ENCODE results near the gene SMIM35. TPM values are rescaled to one million over a fixed set of nuclear protein-coding genes. Genes with fewer than 3 reads are reported as not detected.
"Not testable (repeated sequence)": the region's sequence is repeated elsewhere in the genome, so short reads cannot be mapped to it uniquely, and the experiment has no call there.

SMIM35 gene
- total RNA-seq, 2 donors from 2014 or later = not detected

GRCh38 chr11:118012083-118012669 is 74.6 kb downstream of the SMIM35 start:
- ATAC-seq = peak; percentile 35 to 80
- DNase-seq = no peak
- intact Hi-C loops (cut with DNase I) = no loop called here

DNA sequence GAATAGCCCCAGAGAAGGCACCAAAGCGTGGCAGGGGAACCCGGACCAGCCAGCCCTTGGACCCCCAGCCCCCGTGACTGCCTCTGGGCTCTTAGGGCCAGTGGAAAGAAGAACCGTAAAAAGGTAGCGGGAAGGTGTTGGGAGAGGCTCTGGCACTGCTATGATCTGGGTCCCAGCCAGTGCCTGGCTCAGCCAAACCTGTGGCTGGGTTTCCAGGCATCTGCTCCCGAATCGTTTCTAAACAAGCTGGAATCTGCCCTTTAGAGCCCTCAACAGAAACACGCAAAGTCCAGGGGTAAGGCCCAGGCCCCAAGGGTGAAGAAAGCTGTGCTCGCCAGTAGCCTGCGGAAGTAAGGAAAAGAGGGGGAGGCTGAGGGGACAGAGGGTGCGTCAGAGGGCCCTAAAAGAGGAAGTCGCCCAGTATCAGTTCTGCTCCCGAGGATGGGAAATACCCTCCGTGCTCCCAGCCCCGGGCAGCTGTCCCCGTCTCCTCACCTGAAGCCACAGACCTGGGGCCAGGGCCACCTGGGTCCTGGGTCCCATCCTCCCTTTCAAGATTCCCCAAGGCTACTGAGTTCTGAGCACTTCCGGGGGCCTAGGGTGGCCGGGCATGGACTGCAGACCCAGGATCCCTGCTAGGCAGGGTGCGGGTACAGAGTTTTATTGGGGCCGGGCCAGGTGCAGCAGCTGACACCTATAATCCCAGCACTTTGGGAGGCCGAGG is 75.9 kb downstream of the SMIM35 start:
- intact Hi-C loops (cut with DNase I) = no loop called here
- DNase-seq (peak; percentile 47), ATAC-seq (peak; percentile 63 to 67)

DNA sequence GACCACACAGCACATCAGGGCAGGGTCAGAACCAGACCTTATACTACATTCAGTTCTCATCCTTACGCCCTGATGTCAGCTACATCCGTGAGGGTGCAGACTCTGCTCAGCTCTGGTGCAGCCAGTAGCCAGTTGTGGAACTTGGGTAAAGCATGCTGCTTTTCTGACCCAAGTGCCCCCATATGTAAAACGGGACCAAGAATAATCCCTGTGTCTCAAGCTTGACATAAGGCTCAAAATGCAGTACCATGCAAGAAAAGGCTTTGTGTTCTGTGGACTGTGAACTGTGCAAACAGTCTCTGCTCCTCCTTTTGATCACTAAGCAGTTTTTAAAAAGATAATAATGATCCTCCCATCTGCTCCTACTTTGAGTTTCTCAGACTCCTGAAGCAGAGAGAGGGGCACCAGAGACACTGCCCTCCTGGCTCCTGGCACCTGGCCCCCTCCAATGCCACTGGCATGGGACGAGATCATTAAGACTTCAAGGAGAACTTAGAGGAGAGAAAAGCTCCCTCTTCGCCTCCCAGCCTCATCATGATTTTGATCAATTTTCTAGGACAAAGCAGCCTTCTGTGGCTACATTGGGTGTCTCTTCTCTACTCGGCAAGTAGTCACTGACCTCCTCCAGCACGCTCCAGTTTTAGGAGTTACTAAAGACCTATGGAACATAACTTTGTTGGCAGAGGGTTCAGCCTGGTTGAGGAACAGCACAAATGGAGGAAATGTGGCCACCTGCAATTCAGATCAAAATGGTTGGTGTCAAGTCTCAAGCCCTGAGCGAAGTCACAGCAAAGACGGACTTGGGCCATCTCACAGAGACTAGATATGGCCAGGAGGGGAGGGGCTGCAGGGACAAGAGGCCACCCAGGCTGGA is 76.7 kb downstream of the SMIM35 start:
- DNase-seq (no peak), ATAC-seq (no peak)
- intact Hi-C loops (cut with DNase I) = no loop called here

DNA sequence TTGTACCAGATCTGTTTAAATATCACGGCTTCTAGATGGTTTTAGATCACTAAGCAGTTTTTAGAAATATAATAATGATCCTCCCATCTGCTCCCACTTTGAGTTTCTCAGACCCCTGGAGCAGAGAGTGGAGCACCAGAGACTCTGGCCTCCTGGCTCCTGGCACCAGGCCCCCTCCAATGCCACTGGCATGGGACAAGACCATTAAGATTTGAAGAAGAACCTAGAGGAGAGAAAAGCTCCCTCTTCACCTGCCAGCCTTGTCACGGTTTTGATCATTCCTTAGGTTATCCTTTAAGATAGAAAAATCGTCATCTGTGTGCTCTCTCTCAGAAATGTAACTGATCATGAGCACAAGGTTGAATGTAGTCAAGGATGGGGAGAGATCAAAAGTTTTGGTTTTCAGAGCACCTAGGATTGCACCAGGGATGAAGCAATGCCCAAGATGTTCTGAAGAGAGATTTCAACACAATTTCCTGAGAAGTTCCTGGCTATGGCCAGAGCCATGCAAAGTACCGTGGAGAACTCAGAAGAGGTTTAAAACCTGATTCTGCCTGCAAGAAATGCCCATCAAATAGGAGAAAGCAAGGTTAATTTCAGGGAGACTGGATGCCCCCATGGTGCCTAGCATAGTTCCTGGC is 78.4 kb downstream of the SMIM35 start:
- intact Hi-C loops (cut with DNase I) = no loop called here
- DNase-seq (no peak), ATAC-seq (no peak)

DNA sequence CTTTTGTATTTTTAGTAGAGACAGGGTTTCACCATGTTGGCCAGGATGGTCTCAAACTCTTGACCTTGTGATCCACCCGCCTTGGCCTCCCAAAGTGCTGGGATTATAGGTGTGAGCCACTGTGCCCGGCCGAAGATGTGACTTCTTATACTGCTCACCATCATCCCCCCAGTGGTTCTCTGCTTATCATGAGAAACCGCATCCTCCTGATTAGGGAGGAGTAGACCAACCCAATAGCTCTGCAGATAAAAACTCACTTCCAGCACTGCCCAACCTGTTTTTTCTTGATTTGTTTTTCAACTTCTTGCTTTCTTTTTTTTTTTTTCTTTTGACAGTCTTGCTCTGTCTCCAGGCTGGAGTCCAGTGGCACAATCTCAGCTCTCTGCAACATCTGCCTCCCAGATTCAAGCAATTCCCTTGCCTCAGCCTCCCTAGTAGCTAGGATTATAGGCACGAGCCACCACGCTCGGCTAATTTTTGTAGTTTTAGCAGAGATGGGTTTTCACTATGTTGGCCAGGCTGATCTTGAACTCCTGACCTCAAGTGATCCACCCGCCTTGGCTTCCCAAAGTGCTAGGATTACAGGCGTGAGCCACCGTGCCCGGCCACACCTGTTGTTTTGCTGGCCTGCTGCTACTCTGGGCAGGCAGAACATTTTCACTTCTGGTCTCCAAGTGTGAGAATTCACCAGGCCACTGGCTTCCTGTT is 79.0 kb downstream of the SMIM35 start:
- intact Hi-C loops (cut with DNase I); DNase-seq: not testable (repeated sequence)
- peak; percentile 4 to 25 for ATAC-seq

- intact Hi-C loops (cut with DNase I) = no loop called here
- ATAC-seq = no peak
- no peak for DNase-seq
Measured at GRCh38 chr11:118007040-118007439, 79.7 kb downstream of the SMIM35 start.

GRCh38 chr11:118006153-118006534 is 80.6 kb downstream of the SMIM35 start:
- DNase-seq = no peak
- intact Hi-C loops (cut with DNase I) = no loop called here
- no peak for ATAC-seq

GRCh38 chr11:118005224-118006152 is 81.3 kb downstream of the SMIM35 start:
- intact Hi-C loops (cut with DNase I) = no loop called here
- DNase-seq = no peak
- ATAC-seq = no peak

- DNase-seq = no peak
- ATAC-seq = no peak
- intact Hi-C loops (cut with DNase I) = no loop called here
Measured at GRCh38 chr11:118004543-118005223, 82.1 kb downstream of the SMIM35 start.

DNA sequence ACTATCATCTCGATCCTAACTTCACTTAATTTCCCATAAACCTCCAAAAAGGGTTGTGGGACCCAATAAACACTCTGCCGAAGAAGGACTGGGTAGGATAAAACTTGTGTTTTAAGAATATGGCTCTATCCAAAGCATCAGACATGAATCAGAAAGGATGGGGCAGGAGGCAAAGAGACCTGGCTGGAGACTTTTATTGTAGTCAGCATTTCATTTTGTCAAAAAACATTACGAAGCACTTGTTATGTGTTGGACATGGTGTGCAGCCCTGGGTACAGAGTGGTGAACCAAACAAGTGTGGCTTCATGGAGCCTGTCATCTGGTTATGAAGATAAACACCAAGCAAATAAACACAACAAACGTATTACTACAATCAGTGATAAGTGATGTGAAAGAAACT is 83.3 kb downstream of the SMIM35 start:
- DNase-seq = no peak
- intact Hi-C loops (cut with DNase I) = no loop called here
- no peak for ATAC-seq

DNA sequence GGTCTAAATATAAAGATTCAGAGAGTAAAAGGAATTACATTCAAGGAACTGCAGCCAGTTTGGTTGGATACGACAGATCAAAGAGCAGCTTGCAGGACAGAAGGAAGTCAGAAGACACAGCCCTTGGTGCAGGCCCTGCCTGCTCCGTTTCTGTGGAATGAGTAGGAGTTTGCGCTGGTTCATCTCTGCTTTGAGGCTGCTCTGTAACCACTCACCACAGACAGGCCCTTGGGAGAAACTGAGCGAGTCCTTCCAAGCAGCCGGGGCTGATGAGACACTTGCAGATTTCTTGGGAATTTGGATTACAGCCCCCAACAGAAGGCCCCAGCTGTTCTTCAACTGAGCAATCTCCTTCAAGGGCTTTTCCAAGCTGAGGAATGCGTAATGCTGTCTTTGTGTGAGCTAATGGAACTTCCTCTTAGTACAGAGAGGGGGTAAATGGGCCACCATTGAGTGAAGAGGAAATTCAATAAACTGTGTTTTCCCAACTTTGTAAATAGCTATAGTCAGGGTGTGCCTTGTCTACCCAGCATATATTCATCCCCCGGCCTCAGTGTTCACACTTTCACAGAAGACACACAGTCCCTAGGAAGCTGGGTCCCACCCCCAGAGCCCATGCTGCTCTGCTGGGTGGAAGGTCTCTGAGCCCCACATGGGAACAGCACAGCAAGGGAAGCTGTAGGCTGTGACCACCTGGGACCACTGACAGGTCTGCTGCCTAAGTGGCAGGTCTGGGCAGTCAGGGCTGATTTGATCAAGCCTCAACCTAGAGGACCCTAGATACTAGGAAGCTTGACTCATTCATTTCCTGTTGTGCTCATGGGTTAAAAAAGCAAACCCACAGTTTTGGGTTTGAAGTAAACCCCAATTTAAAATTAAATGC is 84.0 kb downstream of the SMIM35 start:
- ATAC-seq (peak; percentile 71 to 72), DNase-seq (peak; percentile 75)
- intact Hi-C loops (cut with DNase I) = no loop called here

DNA sequence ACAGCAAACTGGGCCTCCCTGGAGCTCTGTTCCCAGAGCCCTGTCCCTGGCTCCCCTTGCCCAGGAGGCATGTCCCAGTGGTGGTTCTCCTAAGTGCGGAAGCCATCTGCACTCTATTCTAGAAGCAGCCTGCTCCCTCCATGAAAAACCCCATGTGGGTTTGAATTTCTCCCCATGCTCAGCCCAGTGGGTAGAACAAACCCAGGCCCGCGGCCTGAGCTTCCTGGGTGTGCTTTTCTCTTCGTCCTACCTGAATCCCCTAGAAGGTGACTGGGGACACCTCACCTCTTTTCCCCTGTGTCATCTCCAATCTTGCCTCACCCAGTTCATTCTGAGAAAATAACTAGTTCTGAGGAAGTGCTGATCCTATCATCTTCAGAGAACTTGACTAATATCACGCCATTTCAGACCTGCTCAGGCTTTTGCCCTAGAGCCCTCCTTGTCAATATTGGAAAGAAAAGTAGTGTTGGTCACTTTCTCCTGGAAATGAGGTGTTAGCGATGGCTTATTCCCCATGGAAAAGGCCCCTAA is 84.7 kb downstream of the SMIM35 start:
- ATAC-seq (no peak), DNase-seq (no peak)
- intact Hi-C loops (cut with DNase I) = no loop called here

DNA sequence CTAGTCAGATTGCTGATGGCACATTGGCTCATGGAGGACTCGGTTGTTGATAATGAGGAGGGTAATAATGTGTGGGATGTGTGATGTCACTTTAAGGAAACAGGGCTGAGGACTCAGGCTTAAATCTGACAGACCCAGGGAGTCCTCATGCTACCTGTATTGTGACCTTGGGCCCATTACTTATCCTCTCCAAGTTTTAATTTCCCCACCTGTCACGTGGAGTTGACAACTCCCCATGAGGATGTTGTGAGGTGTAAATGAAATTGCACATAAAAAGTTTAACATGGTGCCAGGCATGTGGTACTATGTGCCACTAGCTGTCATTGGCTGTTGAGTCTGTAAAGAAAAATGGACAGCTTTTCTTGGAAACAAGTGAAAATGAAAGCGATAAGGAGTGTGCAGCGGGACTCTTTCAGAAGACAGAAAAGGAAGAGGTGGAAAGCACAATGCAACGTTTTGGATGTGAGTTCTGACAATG is 85.2 kb downstream of the SMIM35 start:
- intact Hi-C loops (cut with DNase I) = no loop called here
- DNase-seq (no peak), ATAC-seq (no peak)

DNA sequence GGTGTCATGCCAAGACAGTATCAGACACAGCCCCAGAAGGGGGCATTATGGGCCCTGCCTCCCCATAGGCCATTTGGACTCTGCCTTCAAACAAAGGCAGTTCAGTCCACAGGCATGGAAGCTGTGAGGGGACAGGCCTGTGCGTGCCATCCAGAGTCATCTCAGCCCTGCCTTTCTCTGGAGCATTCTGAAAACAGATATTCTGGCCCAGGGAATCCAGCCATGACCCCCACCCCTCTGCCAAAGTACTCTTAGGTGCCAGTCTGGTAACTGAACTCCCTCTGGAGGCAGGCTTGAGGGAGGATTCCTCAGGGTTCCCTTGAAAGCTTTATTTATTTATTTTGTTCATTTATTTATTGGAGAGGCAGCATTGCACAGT is 85.9 kb downstream of the SMIM35 start:
- ATAC-seq = no peak
- intact Hi-C loops (cut with DNase I) = no loop called here
- DNase-seq = no peak

- intact Hi-C loops (cut with DNase I) = no loop called here
- ATAC-seq (no peak), DNase-seq (no peak)
Measured at GRCh38 chr11:118000067-118000849, 86.5 kb downstream of the SMIM35 start.
